DMS153 treated with DMSO at 0.1 percent for 48 hours (cell line): Measurements from ENCODE around the gene TMEM132D.
"Not testable (repeated sequence)": the region's sequence is repeated elsewhere in the genome, so short reads cannot be mapped to it uniquely, and the experiment has no call there.

Experiments
- DNase-seq: peaks from one replicate; lab custom pipeline; 2025; ENCODE audit not compliant: unreplicated experiment; lab: John Stamatoyannopoulos, UW

TMEM132D gene

GRCh38 chr12:129076441-129077320 lies 827.1 kb downstream of the TMEM132D start:
- no peak for DNase-seq

GRCh38 chr12:129075460-129076208 lies 828.2 kb downstream of the TMEM132D start:
- no peak for DNase-seq

GRCh38 chr12:129074379-129074778 lies 829.4 kb downstream of the TMEM132D start:
- no peak for DNase-seq

GRCh38 chr12:129073157-129073915 lies 830.5 kb downstream of the TMEM132D start:
- DNase-seq: no peak

GRCh38 chr12:129071362-129071761 lies 832.5 kb downstream of the TMEM132D start:
- DNase-seq: peak; percentile 41

GRCh38 chr12:129069886-129070285 lies 833.9 kb downstream of the TMEM132D start:
- no peak for DNase-seq

GRCh38 chr12:129068684-129069083 lies 835.1 kb downstream of the TMEM132D start:
- DNase-seq: no peak

DNA sequence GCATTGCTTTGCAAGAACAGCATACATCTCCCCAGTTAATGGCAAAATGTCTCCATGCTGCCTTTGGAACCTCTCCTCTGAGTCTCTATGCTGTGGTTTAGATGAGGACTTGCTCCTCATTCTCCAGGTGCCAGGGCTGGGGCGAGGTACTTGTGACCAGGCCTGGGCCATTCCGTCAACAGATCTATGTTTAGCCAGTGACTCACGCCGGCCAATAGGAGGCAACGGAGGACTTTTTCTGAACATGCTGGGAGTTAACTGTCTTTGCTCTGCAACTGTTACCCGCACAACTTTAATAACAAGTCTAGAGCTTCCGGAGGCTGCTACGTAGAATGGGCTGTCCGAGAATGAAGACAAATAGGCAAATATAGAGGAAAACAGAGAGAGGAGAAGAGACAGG lies 836.3 kb downstream of the TMEM132D start:
- no peak for DNase-seq

- no peak for DNase-seq
These were observed 839.5 kb downstream of the TMEM132D start for GRCh38 chr12:129064209-129064855.

DNA sequence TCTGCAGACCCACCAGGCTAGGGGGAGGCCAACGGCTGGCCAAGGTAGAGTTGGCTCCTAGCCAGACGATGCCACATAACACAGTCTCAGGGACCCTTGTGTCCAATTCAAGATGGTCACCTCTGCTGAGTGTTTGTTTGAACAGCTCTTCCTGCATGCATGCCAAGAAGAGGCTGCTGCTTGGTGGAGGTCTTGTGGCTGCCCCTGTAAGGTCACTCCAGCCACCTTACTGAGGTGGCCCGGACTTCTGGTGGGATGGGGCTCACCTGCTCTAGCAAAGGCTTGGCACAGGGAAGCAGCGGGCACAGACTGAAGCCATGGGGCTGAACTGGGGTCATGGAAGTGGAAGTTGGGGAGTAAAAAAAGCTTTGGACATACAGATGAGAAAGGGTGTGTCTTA lies 840.2 kb downstream of the TMEM132D start:
- no peak for DNase-seq

GRCh38 chr12:129053232-129053631 lies 850.6 kb downstream of the TMEM132D start:
- no peak for DNase-seq

DNA sequence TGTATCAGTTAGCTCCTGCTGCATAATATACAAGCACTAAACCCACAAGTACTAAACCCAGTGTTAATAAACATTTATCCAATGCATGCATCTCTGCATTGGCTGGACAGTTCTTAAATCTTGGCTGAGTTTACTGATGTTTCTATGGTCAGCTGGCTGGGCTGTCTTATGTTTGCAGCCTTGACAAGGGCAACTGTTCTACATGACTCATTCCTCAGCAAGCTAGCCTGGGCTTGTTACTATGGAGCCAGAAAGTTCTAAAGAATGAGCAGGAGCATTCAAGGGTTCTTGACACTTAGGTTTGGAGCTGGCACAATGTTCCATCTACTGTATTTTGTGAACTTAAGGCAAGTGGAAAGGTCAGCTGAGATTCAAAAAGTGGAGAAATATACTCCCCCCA lies 851.5 kb downstream of the TMEM132D start:
- DNase-seq: no peak

DNA sequence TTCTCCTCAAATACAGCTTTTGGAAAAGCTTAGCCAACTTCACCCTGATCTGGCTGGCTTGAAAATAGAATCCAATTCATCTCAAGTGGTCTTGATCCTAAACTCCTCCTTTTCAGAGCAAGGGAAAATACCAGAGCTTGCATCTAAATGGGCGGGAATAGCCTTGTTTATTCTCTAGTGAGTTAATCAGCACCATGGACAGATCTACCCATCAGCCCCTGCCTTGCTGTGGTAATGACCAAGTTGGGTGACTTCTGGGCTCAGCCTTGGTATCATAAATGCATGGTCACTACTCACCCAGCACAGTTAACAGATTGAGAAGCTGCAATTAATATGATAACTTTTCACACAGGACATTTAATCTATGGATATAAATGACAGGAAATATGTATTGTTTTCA lies 853.9 kb downstream of the TMEM132D start:
- DNase-seq: no peak

- DNase-seq: not testable (repeated sequence)
These were observed 860.5 kb downstream of the TMEM132D start for GRCh38 chr12:129043334-129043733.

GRCh38 chr12:129036135-129036534 lies 867.7 kb downstream of the TMEM132D start:
- no peak for DNase-seq

- no peak for DNase-seq
These were observed 869.1 kb downstream of the TMEM132D start for GRCh38 chr12:129034558-129035289.

- DNase-seq: no peak
These were observed 875.0 kb downstream of the TMEM132D start for GRCh38 chr12:129028844-129029243.

DNA sequence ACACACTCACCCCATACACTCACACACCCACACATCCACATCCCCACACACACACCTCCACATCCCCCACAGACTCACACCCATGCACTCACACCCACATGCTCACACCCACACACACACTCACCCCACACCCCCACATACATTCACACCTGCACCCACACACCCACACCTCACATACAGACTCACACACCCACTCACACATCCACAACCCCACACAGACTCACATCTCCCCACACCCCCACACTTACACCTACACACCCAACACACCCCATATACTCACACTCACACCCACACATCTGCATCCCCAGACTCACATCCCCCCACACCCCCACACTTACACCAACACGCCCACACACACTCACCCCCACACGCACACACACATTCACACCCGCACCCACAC lies 878.8 kb downstream of the TMEM132D start:
- DNase-seq: no peak
